GM12878 (cell line): ENCODE measurements around the gene OR51G2. TPM values are rescaled to one million over a fixed set of nuclear protein-coding genes. Genes with fewer than 3 reads are reported as not detected.

Source experiments
- ATAC-seq: fragments of 200-7000 bp; cut with Tn5 transposase; 3 replicates; pipeline ENCODE4 v1.9.1; 2020; ENCODE audit warnings: mild to moderate bottlenecking, moderate library complexity
- BruUV-seq: library from RNA; stranded (reverse); fragments of 400-500 nt; replicated peaks from 2 replicates; lab custom pipeline; 2021; lab: Mats Ljungman, UMichigan
- CTCF ChIA-PET: fragments of 300-600 bp; sonication (Branson Sonifier 250); formaldehyde crosslinking; extraction: SDS; loops from one replicate; lab custom pipeline; 2021; ENCODE audit warnings: inconsistent platforms; lab: Yijun Ruan, JAX
- POLR2A ChIA-PET: fragments of 350-600 bp; formaldehyde crosslinking; extraction: SDS; loops from one replicate; lab custom pipeline; 2021; ENCODE audit warnings: inconsistent platforms; lab: Charles Lee
- RAD21 ChIA-PET: fragments of 300-600 bp; sonication (Branson Sonifier 250); formaldehyde crosslinking; loops from one replicate; lab custom pipeline; 2023; ENCODE audit warnings: antibody characterized with exemption; ENCODE audit not compliant: unreplicated experiment; lab: Charles Lee
- SMC1A ChIA-PET: fragments of 300-600 bp; sonication (Branson Sonifier 250); formaldehyde crosslinking; loops from one replicate; lab custom pipeline; 2023; ENCODE audit not compliant: unreplicated experiment, uncharacterized antibody; lab: Charles Lee
- DNase-seq: peaks from one replicate; pipeline ENCODE4 v3.0.0-alpha.2; 2011; ENCODE audit warnings: low read depth, low spot score
- FAIRE-seq: peaks from 3 replicates; lab custom pipeline; 2011; peaks lifted over from hg19 to GRCh38; lab: Jason Lieb, UNC
- H2AFZ ChIP-seq: 2 replicates; pipeline ENCODE4 v1.6.0; 2011; ENCODE audit warnings: low read depth, low read length, control low read depth; ENCODE audit not compliant: control insufficient read depth
- H3K27ac ChIP-seq: 2 replicates; pipeline ENCODE4 v1.5.1; 2011; ENCODE audit warnings: control low read depth; ENCODE audit not compliant: control insufficient read depth, insufficient read depth
- H3K27me3 ChIP-seq, 2 experiments: replicated peaks in 1 of 2; 2 replicates each; pipeline versions ENCODE4 v1.6.0 to v1.6.1; 2011; ENCODE audit warnings: low read length in 1 of 2; ENCODE audit not compliant: control insufficient read depth in 2 of 2, insufficient read depth in 2 of 2
- H3K36me3 ChIP-seq, 2 experiments: 2 replicates each; pipeline ENCODE4 v1.5.1; 2011; ENCODE audit warnings: low read length in 1 of 2; ENCODE audit not compliant: control insufficient read depth in 2 of 2, insufficient read depth in 2 of 2
- H3K4me1 ChIP-seq: 2 replicates; pipeline ENCODE4 v1.6.1; 2011; ENCODE audit warnings: mild to moderate bottlenecking, low read length, moderate library complexity, mixed read lengths; ENCODE audit not compliant: control insufficient read depth, insufficient read depth
- H3K4me2 ChIP-seq: 2 replicates; pipeline ENCODE4 v1.6.0; 2011; ENCODE audit warnings: control low read depth; ENCODE audit not compliant: control insufficient read depth, insufficient read depth
- H3K4me3 ChIP-seq: fragments of 200-600 bp; sonication (generic); 2 replicates; pipeline ENCODE4 v1.5.1; 2016
- H3K79me2 ChIP-seq: 2 replicates; pipeline ENCODE4 v1.6.0; 2011; ENCODE audit warnings: low read length; ENCODE audit not compliant: control insufficient read depth, insufficient read depth
- H3K9ac ChIP-seq: 2 replicates; pipeline ENCODE4 v1.8.0; 2011; ENCODE audit warnings: low read length, control low read depth, mixed read lengths; ENCODE audit not compliant: control insufficient read depth, insufficient read depth
- H3K9me3 ChIP-seq: replicated peaks from 3 replicates; pipeline ENCODE4 v1.5.1; 2011; ENCODE audit warnings: mild to moderate bottlenecking, low read length; ENCODE audit not compliant: control insufficient read depth, insufficient read depth
- H4K20me1 ChIP-seq: 2 replicates; pipeline ENCODE4 v1.6.0; 2011; ENCODE audit not compliant: control insufficient read depth, insufficient read depth
- BHLHE40 ChIP-seq, 2 experiments: fragments of 450-650 bp in 1 of 2; IDR thresholded peaks; 2 replicates each; pipeline ENCODE4 v1.6.1; 2011 to 2017; ENCODE audit warnings: low read depth in 2 of 2, borderline replicate concordance in 1 of 2, improper control_type of control experiment in 1 of 2, low read length in 1 of 2, mild to moderate bottlenecking in 1 of 2
- CHD2 ChIP-seq: IDR thresholded peaks from 2 replicates; pipeline ENCODE4 v1.6.1; 2011; ENCODE audit warnings: low read depth, low read length, improper control_type of control experiment, borderline replicate concordance
- DPF2 ChIP-seq: fragments of 450-650 bp; IDR thresholded peaks from 2 replicates; pipeline ENCODE4 v1.6.1; 2017; ENCODE audit warnings: mild to moderate bottlenecking
- EED ChIP-seq: sonication (generic); IDR thresholded peaks from 2 replicates; pipeline ENCODE4 v1.6.1; 2016; ENCODE audit warnings: antibody characterized with exemption, low read depth
- KAT2A ChIP-seq: conservative IDR thresholded peaks from 2 replicates; pipeline ENCODE4 v1.6.1; 2011; ENCODE audit warnings: low read depth, low read length; ENCODE audit not compliant: control insufficient read depth
- KDM1A ChIP-seq: fragments of 200-600 bp; sonication (generic); IDR thresholded peaks from 2 replicates; pipeline ENCODE4 v1.6.1; 2016; ENCODE audit warnings: borderline replicate concordance
- MTA3 ChIP-seq: IDR thresholded peaks from 2 replicates; pipeline ENCODE4 v1.6.1; 2012; ENCODE audit warnings: low read length, inconsistent platforms, borderline replicate concordance
- NFIC ChIP-seq: IDR thresholded peaks from 2 replicates; pipeline ENCODE4 v1.6.1; 2012; ENCODE audit warnings: low read depth, mild to moderate bottlenecking, inconsistent platforms, low read length, moderate library complexity
- NRF1 ChIP-seq: conservative IDR thresholded peaks from 2 replicates; pipeline ENCODE4 v1.6.1; 2011; ENCODE audit warnings: mild to moderate bottlenecking, low read depth, low read length, improper control_type of control experiment
- PAX5 ChIP-seq: IDR thresholded peaks from 2 replicates; pipeline ENCODE4 v1.6.1; 2011; ENCODE audit warnings: low read depth, low read length, borderline replicate concordance
- RB1 ChIP-seq: fragments of 450-650 bp; formaldehyde crosslinking; IDR thresholded peaks from 2 replicates; pipeline ENCODE4 v1.6.1; 2017; ENCODE audit warnings: mild to moderate bottlenecking, borderline replicate concordance
- RUNX3 ChIP-seq: IDR thresholded peaks from 2 replicates; pipeline ENCODE4 v1.6.1; 2012; ENCODE audit warnings: low read length, inconsistent platforms
- STAT1 ChIP-seq: fragments of 450-650 bp; conservative IDR thresholded peaks from 2 replicates; pipeline ENCODE4 v1.6.1; 2014; ENCODE audit warnings: antibody characterized with exemption, mild to moderate bottlenecking
- TAF1 ChIP-seq: IDR thresholded peaks from 2 replicates; pipeline ENCODE4 v1.6.1; 2011; ENCODE audit warnings: mild to moderate bottlenecking, low read depth, low read length, borderline replicate concordance
- TARDBP ChIP-seq: IDR thresholded peaks from 2 replicates; pipeline ENCODE4 v1.6.1; 2016; ENCODE audit warnings: borderline replicate concordance
- YY1 ChIP-seq: IDR thresholded peaks from 2 replicates; pipeline ENCODE4 v1.6.1; 2011; ENCODE audit warnings: low read depth, mild to moderate bottlenecking, low read length
- WGBS: methylation state at CpG from one replicate; pipeline ENCODE4 v1.1.6; 2016; ENCODE audit warnings: low lambda C conversion rate; ENCODE audit not compliant: insufficient replicate concordance, insufficient coverage; ENCODE audit errors: missing lambda C conversion rate; 5-methylcytosine and 5-hydroxymethylcytosine counted together
- in situ Hi-C: fragments of 300-500 bp; cut with MboI; formaldehyde crosslinking; loops from 9 replicates; pipeline ENCODE4 v1.14.3; 2018; ENCODE audit warnings: mixed read lengths
- intact Hi-C: fragments of 100-400 bp; cut with micrococcal nuclease; formaldehyde crosslinking; loops from one replicate; pipeline ENCODE4 v1.14.2; 2022; ENCODE audit not compliant: unreplicated experiment
- polyA plus RNA-seq, 11 experiments: library from polyadenylated mRNA; depleted of rRNA in 4 of 11; unstranded in 6 of 11; stranded (reverse) in 5 of 11; fragments of >200 nt; fragmentation: Nextera tagmentation in 4 of 11; fragmentation: Illumina TruSeq in 1 of 11; extraction: Ambion mirVana in 4 of 11; extraction: Trizol in 1 of 11; gene quantifications; 1 replicate in 1 of 11; 2 replicates in 10 of 11; pipeline versions ENCODE4 v1.2.1 to v1.2.3, GENCODE V29; 2011 to 2016; ENCODE audit warnings: inconsistent platforms in 2 of 11, missing spikeins in 2 of 11, low read depth in 1 of 11
- total RNA-seq, 4 experiments: library from RNA; depleted of rRNA in 3 of 4; stranded (reverse); fragments of >200 nt in 3 of 4; fragmentation: Illumina TruSeq in 1 of 4; extraction: Trizol in 1 of 4; gene quantifications; 2 replicates each; pipeline versions ENCODE4 v1.2.1 to v1.2.3, GENCODE V29; 2013 to 2021
- TF ChIP-seq, protein P1 (sequence below): IDR thresholded peaks from 2 replicates; pipeline ENCODE4 v1.6.1; 2011; ENCODE audit warnings: mild to moderate bottlenecking, low read depth, low read length, moderate library complexity; ENCODE audit not compliant: insufficient replicate concordance

Gene OR51G2
- total and polyA plus RNA-seq, 10 of the 15 experiments (the other 5 are each of a cell fraction or from before 2014, with no cell fraction given): not detected

GRCh38 chr11:4887591-4887990 lies 31.6 kb downstream of the OR51G2 start:
- H3K4me3 ChIP-seq: no peak overlapping the region
- no peaks in the 10 kb centered on the region for H3K79me2 ChIP-seq
- H4K20me1 ChIP-seq: no peaks in the 10 kb centered on the region
- ChIA-PET CTCF (no interaction called here), RAD21 (no interaction called here), POLR2A (no interaction called here), SMC1A (no interaction called here)
- no peak overlapping the region for H3K27ac ChIP-seq
- DNase-seq (no peak), FAIRE-seq (no peak), ATAC-seq (no peak)
- H3K4me1 ChIP-seq: no peaks in the 10 kb centered on the region
- TF ChIP-seq YY1: no peak
- no peak for TF ChIP-seq KAT2A
- TF ChIP-seq RB1: no peak
- no peak for TF ChIP-seq TARDBP
- no peak for TF ChIP-seq STAT1
- TF ChIP-seq KDM1A: no peak
- no peak for TF ChIP-seq TAF1
- TF ChIP-seq RUNX3: no peak
- TF ChIP-seq MTA3: no peak
- no peak for TF ChIP-seq PAX5
- TF ChIP-seq CHD2: no peak
- TF ChIP-seq, protein P1, sequence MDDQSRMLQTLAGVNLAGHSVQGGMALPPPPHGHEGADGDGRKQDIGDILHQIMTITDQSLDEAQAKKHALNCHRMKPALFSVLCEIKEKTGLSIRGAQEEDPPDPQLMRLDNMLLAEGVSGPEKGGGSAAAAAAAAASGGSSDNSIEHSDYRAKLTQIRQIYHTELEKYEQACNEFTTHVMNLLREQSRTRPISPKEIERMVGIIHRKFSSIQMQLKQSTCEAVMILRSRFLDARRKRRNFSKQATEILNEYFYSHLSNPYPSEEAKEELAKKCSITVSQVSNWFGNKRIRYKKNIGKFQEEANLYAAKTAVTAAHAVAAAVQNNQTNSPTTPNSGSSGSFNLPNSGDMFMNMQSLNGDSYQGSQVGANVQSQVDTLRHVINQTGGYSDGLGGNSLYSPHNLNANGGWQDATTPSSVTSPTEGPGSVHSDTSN: no peak
- no peak for TF ChIP-seq DPF2
- TF ChIP-seq BHLHE40 (IDR thresholded peaks at IDR 0.05; ENCODE audit: borderline replicate concordance in 1 of 2, low read depth in 2 of 2, low read length in 1 of 2): no peak
- TF ChIP-seq EED: no peak
- TF ChIP-seq NRF1: no peak
- no peak for TF ChIP-seq NFIC
- WGBS: 0% methylated on average over 1 of the region's 1 CpG
- no TSS peak for BruUV-seq
- in situ Hi-C loops: no loop called here
- intact Hi-C loops: no loop called here
- no peaks in the 10 kb centered on the region for H3K36me3 ChIP-seq
- H3K9me3 ChIP-seq: no peaks in the 10 kb centered on the region
- no peaks in the 10 kb centered on the region for H3K27me3 ChIP-seq
- H2AFZ ChIP-seq: no peak overlapping the region
- H3K4me2 ChIP-seq: no peak overlapping the region
- H3K9ac ChIP-seq: no peak overlapping the region
